HG03558 (cell line): ENCODE measurements around the gene CFC1.
"Not testable (repeated sequence)": the region's sequence is repeated elsewhere in the genome, so short reads cannot be mapped to it uniquely, and the experiment has no call there.

ENCODE experiments used
- ATAC-seq: cut with Tn5 transposase; IDR thresholded peaks from one replicate; pipeline ENCODE4 v1.9.1; 2021; ENCODE audit warnings: moderate number of reproducible peaks; ENCODE audit not compliant: unreplicated experiment; ENCODE audit errors: extremely low read depth

The CFC1 gene

DNA sequence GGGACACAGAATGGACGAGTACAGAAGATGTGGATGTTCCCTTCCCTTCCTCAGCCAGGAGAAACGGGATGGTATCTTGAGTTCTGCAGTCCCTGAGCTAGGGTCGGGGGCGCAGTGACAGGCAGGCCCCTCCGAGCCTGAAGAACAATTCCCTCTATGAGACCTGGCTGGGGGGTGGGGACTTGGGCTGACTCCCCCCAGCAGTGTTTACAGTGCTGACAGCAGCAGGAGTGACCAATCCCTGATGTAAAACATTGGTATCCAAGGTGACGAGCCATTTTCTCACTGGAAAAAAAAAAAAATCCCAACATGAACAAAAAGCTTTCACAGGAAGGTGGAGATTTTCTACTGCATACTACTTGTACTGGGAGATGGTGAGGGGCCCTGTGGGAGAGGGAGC lies at the start of gene CFC1:
CFC1 (minus strand) TSS at position 183 of the 400 bp plus-strand sequence. CDS start 288 bp downstream, outside the sequence.
- not testable (repeated sequence) for ATAC-seq

DNA sequence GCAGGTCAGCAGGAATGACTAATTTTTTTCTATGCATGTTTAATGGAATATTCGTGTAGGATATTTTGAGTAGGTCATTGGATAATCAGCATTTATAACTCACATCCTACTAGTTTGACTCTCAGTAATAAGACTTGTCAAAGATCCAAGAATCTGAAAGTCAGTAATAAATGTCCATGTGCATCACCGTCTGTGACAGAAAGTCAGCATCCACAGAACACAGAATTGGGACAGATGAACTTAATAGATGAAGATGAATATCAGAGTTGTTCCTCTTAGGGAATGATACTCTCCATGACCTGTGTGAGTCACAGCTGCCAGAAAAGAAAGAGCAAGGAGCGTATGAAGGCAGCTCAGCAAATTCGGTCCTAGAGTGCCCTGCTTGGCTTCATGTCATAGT lies 42.3 kb upstream of the CFC1 start:
- ATAC-seq: not testable (repeated sequence)

DNA sequence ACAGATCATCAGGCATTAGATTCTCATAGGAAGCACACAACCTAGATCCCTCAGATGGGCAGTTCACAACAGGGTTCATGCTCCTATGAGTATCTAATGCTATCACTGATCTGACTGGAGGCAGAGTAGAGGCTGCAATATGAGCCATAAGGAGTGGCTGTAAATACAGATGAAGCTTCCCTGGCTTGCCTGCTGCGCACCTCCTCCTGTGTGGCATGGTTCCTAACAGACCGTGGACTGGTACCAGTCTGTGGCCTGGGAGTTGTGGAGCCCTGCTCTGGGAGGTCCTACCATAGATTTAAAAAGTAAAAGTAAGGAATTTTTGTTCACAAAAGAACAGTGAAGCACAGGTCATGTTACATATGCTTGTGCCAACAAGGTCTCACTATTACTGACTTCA lies 39.6 kb upstream of the CFC1 start:
- not testable (repeated sequence) for ATAC-seq

GRCh38 chr2:130628784-130629475 lies 29.6 kb upstream of the CFC1 start:
- not testable (repeated sequence) for ATAC-seq

DNA sequence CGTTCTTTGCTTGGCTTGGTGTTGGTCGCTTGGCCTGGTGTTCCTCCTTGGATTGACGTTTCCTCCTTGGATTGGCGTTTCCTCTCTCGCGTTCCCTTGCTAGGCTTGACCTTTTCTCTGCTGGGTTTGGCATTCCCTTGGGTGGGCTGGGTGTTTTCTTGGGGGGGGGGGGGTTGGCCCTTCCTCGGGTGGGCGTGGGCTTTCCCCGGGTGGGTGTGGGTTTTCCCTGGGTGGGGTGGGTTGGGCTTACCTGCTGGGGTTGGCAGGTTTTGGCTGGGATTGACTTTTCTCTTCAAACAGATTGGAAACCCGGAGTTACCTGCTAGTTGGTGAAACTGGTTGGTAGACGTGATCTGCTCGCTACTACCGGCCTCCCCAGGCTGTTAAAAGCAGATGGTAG lies 11.8 kb upstream of the CFC1 start, which contains the start of gene POTEJ:
POTEJ (plus strand) TSS at position 301 of the 400 bp plus-strand sequence; CDS start at position 394, 93 bp downstream.
- not testable (repeated sequence) for ATAC-seq

- ATAC-seq: not testable (repeated sequence)
Observed at GRCh38 chr2:130610486-130610885, 11.1 kb upstream of the CFC1 start.

DNA sequence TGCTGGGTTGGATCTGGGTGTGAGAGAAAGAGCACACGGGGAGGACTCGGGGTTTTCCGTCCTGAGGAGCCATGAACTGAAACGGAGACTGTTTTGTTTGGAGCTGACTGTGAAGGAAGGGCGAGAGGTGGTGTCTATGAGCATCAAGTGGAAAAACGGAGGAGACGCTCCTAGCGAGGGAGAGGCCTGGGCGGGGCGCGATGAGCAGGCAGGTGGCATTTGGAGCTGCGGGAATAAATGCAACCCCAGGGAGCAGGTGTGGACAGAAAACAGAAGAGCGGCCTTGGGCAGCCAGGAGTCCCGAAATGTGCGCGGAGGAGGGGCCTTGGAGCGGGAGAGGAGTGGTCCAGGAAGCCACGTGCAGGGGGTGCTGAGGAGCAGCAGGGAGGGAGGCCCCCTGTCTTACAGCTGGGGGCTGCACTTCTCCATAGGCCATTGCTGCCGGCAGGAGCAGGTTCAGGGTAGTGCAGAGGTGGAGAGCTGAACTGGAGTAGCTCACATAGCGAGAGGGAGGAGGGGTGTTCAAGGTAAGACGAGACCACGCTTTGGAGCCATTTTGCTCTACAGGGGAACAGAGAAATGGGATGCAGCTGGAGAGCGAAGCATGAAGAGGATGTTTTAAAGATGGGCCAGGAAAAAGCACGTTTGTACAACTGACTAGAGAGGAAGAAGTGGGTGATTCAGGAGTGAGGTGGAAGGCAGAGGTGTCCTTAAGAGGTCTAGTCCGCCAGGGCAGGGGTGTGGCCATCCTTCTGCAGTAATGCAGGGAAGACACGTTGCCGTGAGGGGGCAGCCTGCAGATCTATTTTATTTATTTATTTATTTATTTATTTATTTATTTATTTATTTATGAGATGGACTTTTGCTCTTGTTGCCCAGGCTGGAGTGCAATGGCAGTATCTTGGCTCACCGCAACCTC lies 9.9 kb upstream of the CFC1 start:
- not testable (repeated sequence) for ATAC-seq

- not testable (repeated sequence) for ATAC-seq
Observed at GRCh38 chr2:130608276-130609001, 9.1 kb upstream of the CFC1 start.

- not testable (repeated sequence) for ATAC-seq
Observed at GRCh38 chr2:130601648-130602302, 2.4 kb upstream of the CFC1 start.

GRCh38 chr2:130599926-130600325 lies 551 bp upstream of the CFC1 start:
- ATAC-seq: not testable (repeated sequence)

GRCh38 chr2:130598463-130598862 lies 912 bp downstream of the CFC1 start:
- not testable (repeated sequence) for ATAC-seq

GRCh38 chr2:130597994-130598393 lies 1.4 kb downstream of the CFC1 start:
- not testable (repeated sequence) for ATAC-seq

DNA sequence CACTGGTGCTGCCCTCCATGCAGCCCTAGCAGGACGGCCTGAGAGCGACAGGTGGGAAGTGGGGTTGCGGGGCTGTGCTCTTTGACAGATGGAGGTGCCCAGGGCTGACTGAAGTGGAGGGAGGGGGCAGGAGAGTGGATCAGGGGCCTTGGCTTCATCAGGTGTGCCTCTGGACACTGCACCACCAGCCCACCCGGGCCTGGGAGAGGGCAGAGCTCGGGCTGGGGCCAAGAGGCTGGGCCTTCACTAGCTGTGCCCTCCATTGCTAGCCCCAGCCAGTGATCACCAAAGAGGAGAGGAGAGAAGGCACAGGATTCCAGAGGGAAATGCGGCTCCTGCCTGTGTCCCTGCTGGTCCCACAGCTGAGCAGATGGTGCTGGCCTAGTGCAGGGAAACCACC lies 2.6 kb downstream of the CFC1 start:
- ATAC-seq: not testable (repeated sequence)

DNA sequence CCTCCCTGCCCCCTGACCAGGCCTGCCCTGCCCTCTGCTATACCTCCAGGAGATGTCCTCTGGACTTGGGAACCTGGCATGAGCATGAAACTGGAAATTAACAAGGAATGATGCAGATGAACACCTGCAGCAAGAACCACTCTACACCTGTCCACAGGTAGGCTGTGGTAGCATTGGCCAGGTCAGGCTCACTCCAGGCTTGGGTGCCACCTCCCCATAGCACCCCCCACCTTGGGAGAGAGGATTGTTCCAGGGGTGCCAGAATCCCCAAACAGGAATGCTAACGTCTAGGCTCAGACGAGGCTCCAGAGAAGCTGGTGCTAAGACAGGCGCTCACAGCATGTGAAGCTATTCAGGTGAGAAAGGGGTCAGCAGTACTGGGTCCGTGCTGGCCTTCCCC lies 5.4 kb downstream of the CFC1 start:
- not testable (repeated sequence) for ATAC-seq

DNA sequence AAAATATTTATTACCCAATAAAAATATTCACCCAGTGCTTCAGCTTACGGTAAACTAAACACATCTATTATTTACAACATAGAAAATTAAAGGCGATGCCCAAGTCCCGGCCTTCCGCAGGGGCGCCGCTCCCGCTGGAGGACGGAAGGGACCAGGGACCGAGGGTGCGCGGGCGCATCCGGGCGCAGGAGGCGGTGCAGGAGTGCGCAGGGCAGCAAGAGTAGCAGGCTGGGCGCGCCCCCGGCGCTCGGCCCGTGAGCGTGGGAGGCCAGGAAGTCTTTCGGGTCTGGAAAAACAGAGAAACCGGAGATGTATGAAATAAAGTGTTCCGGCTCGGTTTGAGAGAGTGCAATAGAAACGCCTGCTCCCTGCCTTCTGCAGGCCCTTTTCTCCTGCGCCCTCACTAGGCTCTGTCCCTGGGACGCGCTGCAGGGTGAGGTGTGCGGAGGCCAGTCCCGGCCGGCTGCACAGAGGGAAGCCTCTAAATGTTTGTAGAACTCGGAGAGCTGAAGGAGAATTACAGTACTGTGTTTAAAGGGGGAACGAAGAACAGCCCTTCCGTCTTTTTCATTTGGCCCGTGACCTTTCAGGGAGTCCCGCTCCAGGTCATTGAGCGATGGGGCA lies 6.5 kb downstream of the CFC1 start:
- not testable (repeated sequence) for ATAC-seq

DNA sequence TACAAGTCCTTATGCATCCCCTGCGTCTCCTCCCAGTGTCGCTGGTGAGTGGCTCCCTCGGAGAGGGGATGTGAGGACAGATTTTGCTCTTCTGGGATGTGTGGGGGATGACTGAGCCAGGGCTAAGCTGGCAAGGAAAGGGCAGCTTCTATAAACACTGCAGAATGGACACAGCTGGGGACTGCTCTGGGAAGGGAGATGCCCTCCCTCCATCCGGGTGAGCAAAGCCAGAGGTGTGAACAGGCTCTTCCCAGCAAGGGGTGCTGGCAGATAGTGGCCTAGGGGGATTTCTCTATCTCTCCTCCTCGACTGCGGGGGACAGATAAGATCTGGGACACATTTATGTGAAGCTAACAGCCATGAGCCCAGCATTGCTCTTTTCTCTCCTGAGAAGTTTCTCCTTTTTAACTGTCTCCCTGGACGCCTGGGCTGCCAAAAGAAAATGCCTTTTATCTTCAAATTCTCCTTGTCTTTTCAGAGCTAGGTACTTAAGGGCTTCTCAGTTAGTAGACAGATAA lies 8.5 kb downstream of the CFC1 start:
- ATAC-seq: not testable (repeated sequence)

- not testable (repeated sequence) for ATAC-seq
Observed at GRCh38 chr2:130590170-130590841, 9.1 kb downstream of the CFC1 start.

DNA sequence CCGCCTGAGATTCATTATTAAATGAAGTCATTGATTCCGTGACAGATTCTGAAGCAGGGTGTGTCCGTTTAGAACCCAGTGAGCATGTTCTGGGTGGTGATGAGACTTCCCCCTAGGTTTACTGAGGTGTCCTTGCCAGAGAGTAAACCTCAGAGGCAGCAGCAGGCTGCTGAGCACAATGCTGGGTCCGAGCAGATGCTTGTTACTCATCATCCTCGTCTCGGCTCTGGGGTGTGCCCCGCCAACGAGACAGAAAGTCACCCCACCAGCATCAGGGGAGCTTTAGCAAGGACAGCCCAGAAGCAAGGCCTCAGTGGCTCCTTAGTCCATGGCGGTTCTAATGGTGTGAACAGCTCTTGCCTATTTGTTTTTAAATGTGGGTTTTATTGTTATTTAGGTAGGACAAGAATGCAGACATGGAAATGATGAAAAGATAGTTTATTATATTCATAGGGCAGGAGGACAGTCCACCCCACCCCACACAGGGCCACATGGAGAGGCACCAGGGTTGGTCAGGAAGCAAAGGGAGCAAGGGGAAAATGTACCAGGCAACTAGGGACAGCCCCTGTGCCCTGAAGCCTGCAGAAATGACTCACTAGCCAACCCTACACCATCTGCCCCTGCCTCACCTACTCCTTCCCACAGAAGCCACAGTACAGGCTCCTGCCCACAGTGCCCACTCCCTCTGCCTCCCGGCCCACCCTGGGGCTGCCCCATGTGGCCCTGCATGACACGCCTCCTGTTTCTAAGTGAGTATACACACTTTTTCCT lies 10.5 kb downstream of the CFC1 start:
- ATAC-seq: peak; percentile 83
